AG04449 (cell line): ENCODE measurements around the gene LY6G5B.
A peak's percentile ranks its signal among the peaks of the same experiment; 100 is the strongest.

Experiments used
- CTCF ChIA-PET: fragments of 350-600 bp; formaldehyde crosslinking; extraction: SDS; loops from one replicate; lab custom pipeline; 2021; ENCODE audit warnings: antibody characterized with exemption; lab: Yijun Ruan, JAX
- POLR2A ChIA-PET: fragments of 400-600, 350-600 bp; formaldehyde crosslinking; extraction: SDS; loops from one replicate; lab custom pipeline; 2020; ENCODE audit warnings: antibody characterized with exemption, inconsistent platforms; lab: Yijun Ruan, JAX
- DNase-seq: peaks from one replicate; pipeline ENCODE4 v3.0.0-alpha.2; 2010; ENCODE audit warnings: low read depth, low spot score
- H3K4me3 ChIP-seq: 2 replicates; pipeline ENCODE4 v1.5.1; 2011; ENCODE audit warnings: low read depth, mild to moderate bottlenecking, control low read depth, low read length
- CTCF ChIP-seq: IDR thresholded peaks from one replicate; pipeline ENCODE4 v1.5.1; 2011; ENCODE audit warnings: mild to moderate bottlenecking, moderate library complexity, low read length, control low read depth, inconsistent platforms; ENCODE audit not compliant: insufficient read depth; ENCODE audit errors: missing control alignments

LY6G5B gene

DNA sequence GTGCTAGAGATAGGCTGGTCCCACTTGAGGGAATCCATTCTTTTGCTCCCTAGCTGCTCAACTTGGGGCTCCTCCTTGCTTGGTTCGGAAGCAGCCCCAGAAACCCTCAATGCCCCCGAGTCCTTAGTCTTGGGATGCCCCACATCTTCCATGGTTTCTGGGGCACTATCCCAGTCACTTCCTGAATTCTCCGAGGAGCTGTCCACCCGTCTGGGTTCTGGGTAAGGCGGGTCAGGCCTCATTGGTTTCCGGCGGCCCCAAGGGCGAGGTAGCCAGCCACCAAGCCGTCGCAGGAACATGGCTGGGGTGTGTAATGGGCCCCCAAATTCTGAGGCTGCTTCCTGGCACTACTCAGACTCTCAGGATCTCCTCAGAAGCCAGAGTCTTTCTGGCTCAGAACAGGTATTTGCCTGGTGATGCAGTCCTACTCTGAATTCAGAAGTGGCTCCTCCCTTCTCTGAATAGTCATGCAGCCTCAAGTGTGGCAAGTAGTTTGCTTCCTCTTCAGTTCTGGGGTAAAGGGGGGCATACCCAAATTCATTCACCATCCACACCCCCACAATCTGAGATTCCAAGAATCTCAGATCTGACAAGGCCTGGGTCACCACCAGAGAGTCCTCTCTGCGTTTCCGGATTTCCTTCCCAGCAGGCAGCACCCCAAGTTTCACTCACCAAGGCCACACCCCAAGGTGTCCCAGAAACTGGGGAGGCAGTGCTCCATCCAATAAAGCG, 10.0 kb upstream of the LY6G5B start:
- TF ChIP-seq CTCF = no peak
- ChIA-PET POLR2A (interaction anchor here (0.6 to 1.7 kb wide), 5 partner anchors 8 to 168 kb away, joined by 3 to 15 read pairs (median 4); partner anchors contain the start of genes BAG6 and HSPA1B), CTCF (interaction anchor here (0.7 to 3.1 kb wide), 6 partner anchors 8 to 205 kb away, joined by 3 to 13 read pairs (median 4); partner anchors contain the start of genes BAG6, LY6G5B and LY6G5C)
- no peak for DNase-seq
- peak overlapping the region; percentile 86 for H3K4me3 ChIP-seq

DNA sequence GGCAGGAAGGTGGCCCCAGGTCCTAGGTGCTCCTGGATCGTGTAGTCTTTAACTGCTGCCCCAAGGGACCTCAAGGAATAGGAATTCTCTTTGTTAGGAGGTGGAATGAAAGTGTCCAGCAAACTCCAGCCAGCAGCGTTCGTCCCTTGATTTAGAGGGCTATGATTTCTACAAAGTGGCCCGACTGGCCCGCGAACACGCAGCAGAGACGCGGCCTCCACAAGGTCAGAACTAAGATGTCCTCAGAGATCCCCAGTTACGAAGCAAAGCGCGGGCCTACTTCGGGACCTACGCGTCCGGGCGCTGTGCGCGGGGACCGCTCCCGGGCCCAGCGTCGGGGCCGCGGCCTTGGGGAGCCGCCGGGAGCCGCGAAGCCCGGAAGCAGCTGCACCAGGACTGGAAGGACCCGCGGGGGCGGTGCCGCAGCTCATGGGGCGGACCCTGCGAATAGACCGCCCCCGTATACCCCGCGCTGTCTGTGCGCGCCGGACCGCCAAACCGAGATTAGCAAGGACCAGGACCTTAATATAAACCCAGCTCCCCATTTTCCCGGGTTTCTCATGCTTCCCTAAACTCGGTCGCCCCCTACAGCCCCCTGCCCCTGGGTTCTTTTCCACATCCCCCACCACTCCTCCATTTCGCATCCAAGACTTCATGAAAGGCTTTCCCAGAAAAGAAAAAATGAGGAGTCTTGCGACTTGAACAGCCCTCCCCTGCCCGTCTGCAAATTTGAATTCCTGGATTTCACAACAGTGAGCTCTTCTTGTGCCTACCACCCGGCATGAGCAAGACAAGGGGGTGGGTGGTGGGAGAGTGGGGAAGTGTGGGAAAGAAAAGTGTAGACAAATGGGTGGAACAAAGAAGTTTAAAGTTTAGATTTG, 9.2 kb upstream of the LY6G5B start, which contains the start of gene C6orf47:
Gene C6orf47, minus strand, starts transcription at position 398 of the 881 bp plus-strand sequence. CDS start 831 bp downstream, outside the sequence.
- no peak for TF ChIP-seq CTCF
- no peak for DNase-seq
- H3K4me3 ChIP-seq = peak within 1 kb of the TSS; percentile 86
- ChIA-PET CTCF (interaction anchor here (0.6 to 3.1 kb wide), 10 partner anchors 9 to 203 kb away, joined by 3 to 13 read pairs (median 3); partner anchors contain the start of genes BAG6, LY6G5B and LY6G5C), POLR2A (interaction anchor here (0.6 to 1.7 kb wide), 7 partner anchors 9 to 167 kb away, joined by 3 to 15 read pairs (median 4); partner anchors contain the start of genes BAG6, CLIC1, HSPA1B and LSM2)

DNA sequence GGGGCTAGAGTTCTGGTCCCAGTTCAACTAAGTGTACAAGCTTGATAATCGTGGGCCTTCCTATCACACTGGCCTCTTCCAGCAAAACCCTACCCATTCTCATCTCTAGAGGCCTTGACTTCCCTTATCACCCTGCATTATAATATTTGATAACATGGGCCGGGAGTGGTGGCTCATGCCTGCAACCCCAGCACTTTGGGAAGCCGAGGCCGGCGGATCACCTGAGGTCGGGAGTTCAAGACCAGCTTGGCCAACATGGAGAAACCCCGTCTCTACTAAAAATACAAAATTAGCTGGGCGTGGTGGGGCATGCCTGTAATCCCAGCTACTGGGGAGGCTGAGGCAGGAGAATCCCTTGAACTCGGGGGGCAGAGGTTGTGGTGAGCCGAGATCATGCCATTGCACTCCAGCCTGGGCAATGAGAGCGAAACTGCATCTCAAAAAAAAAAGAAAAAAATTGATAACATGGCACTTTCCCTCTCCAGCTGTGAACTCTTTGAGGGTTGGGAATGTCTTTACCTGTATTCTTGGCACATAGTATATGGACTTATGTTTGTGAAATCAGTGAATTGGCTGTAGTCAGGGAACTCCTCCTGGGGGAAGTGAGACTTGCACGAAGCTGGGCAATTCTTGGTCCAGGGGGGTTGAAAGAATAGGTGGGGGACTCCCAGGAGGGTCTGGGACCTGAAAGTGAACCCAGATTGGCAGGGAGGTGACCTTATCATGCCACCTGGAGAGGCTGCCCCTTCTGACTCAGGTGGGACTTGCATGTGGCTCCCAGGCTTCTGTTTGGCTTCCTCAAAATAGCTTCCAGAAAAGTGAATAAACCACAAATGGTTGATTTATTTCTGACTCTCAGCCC, 8.3 kb upstream of the LY6G5B start:
- POLR2A ChIA-PET = interaction anchor here (0.7 to 1.7 kb wide), 7 partner anchors 9 to 166 kb away, joined by 3 to 15 read pairs (median 4); partner anchors contain the start of genes BAG6, CLIC1, HSPA1B and LSM2
- no peak for TF ChIP-seq CTCF
- H3K4me3 ChIP-seq = no peak overlapping the region; the same call in 1 of the 2 replicates
- no peak for DNase-seq
- CTCF ChIA-PET = interaction anchor here (0.6 to 3.1 kb wide), 9 partner anchors 8 to 168 kb away, joined by 3 to 13 read pairs (median 3); partner anchors contain the start of genes BAG6, LY6G5B and LY6G5C

DNA sequence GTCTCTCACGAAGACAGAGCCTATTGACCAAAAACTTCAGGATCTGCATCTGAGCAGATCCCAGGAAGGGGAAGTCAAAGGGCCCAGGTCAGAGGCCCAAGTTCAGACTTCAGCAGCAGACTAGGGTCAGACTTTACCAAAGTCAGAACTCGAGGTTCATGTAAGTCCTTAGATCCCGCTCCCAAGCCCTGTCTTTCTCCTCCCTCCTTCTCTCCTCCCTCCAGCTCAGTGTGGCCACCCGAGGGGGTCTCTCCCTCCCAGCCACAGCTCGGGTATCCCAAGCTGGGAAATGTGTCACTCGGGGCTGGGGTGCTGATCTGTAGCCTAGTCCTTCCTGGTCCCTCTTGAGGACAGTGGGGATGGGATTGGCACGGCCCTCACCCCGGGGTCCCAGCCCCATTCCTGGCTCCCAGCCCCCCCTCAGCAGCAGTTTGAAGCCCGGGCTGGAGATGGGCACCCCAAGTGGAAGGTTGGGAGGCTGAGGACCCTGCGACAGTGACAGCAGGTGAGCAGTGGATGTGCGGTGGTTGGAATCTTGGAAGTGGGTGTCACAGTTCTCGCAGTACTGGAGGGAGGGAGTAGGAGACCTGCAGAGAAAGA, 7.6 kb upstream of the LY6G5B start:
- ChIA-PET CTCF (interaction anchor here (0.7 to 3.1 kb wide), 2 partner anchors 11 to 34 kb away, joined by 3 to 13 read pairs; partner anchors contain the start of gene BAG6), POLR2A (interaction anchor here (0.9 kb wide), 1 partner anchor 10 kb away, joined by 5 read pairs; the partner anchor contains the start of gene BAG6)
- H3K4me3 ChIP-seq = no peak overlapping the region
- no peak for DNase-seq
- no peak for TF ChIP-seq CTCF
